HG02623 (cell line): ENCODE data around the gene LYZL4.

ENCODE experiments used
- ATAC-seq: cut with Tn5 transposase; IDR thresholded peaks from one replicate; pipeline ENCODE4 v1.9.1; 2021; ENCODE audit warnings: moderate library complexity; ENCODE audit not compliant: unreplicated experiment

The LYZL4 gene, protein sequence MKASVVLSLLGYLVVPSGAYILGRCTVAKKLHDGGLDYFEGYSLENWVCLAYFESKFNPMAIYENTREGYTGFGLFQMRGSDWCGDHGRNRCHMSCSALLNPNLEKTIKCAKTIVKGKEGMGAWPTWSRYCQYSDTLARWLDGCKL

DNA sequence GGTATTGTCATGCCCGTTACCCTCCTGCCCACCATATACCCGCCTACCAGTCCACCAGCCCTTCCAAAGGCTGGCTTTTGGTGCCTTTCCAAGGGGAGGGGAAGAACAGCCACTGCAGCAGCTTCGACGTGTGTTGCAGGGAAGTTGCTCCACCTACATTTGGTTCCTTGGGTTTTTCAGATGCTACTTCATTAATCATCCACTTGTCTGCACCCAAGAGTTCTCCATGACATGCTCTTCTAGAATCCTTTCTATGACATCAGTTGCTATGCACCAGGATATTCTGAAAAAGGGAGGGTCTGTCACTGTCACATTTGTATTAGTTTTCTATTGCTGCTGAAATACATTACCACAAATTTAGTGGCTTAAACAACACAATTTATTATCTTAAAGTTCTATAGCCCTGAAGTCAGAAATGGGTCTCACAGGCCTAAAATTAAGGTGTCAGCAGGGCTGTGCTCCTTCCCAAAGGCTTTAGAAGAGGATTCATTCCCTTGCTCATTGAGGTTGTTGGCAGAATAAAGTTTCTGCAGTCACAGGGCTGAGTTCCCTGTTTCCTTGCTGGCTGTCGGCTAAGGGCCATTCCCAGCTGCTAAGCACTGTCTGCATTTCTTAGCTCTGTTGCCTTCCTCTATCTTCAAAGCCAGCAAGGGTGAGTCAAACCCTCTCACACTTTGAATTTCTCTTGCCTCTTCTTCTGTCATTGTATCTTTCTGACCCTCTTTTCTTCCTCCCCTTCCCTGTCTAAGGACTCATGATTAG is at the start of gene LYZL4:
Gene LYZL4 (minus strand): TSS at position 241 of the 762 bp plus-strand sequence. CDS start 3,359 bp downstream, outside the sequence.
- ATAC-seq = no peak

DNA sequence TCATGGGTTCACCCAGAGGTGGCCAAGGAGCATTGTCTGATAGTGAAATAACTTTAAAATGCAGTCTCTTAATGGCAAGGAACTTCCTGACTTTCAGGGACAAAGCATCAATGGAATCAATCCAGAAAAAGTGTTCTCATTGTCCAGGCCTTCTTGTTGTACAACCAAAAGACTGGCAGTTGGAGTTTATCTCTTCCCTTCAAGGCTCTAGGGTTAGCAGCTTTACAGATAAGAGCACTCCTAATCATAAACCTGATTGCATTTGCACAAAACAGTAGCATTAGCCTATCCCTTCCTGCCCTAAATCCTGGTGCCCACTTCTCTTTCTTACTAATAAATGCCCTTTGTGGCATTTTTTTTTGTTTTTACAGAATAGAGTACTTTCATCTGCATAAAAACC is 48.7 kb upstream of the LYZL4 start:
- ATAC-seq = no peak

DNA sequence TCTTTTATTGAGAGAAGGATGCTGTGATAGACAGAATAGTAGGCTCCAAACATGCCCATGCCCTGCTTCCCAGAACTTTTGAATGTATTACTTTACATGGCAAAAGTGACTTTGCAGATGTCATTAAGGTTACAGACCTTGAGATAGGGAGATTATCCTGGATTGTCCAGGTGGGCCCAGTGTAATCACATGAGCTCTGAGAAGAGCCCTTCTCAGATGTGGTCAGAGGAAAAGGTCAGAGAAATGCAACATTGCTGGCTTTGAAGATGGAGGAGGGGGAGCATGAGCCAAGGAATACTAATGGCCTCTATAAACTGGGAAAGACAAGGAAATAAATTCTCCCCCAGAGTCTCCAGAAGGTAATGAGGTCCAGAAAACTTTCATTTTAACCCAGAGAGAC is 45.8 kb upstream of the LYZL4 start:
- no peak for ATAC-seq

DNA sequence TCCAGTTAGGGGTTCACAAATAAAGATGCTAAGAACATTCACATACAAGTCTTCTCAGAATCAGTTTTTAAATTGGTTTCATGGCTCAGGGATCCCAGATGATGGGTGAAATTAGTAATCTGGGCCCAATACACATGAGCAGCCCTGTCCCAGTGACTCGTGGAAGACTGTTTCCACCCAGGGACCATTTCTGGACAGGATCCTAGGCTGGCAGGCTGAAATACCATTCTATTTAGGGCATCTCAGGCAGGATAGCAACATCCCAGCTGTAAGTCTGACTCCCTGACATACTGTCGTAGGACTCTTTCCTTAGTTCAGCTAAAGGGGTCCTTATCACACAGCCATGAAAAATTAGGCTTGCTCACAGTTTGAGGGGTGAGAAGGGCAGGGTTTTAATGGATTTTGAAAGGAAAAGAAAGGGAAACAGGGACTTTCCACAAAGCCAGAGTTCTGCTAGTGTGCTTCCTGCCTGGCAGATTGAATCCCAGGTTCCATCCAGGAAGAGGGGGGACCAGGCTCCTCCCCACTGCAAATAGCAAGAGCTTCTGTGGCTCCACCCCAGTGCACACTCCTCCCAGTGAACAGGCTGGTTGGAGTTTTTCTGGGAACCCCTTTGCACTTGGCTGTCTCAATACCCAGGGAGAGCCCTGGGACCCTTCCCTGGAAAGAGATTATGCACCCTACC is 41.3 kb upstream of the LYZL4 start:
- ATAC-seq = no peak

DNA sequence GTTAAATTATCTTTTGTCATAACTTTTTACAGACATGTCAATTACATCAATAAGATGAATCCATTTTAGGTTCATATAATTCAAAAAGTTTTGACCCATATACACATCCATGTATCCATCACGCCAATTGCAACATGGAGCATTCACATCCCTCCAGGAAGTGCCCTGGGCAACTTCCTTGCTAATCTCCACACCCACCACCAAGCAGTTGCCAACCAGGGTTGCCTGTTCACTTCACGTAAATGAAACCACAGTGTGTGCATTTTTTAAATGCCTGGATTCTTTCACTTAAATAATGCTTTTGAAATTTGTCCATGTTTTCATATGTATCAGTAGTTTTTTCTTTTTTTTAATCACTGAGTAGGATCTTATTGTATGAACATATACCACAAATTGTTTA is 40.7 kb upstream of the LYZL4 start:
- ATAC-seq = no peak

DNA sequence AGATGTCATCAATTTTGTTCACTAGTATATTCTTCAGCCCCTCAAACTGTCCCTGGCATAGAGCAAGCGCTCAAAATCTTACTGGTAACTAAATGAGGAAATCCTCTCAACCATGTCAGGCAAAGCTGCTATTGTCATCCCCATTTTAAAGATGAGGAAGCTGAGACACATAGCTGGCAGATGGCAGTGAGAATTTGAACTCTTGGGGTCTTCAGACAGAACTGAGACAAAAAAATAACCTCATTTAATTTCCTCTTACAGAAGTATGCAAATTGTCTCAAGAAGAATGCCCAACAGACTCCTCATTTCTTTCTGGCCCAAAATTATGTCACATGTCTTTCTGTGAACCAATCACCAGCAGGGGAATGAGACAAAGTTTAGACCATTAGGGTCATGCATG is 40.2 kb upstream of the LYZL4 start:
- no peak for ATAC-seq

DNA sequence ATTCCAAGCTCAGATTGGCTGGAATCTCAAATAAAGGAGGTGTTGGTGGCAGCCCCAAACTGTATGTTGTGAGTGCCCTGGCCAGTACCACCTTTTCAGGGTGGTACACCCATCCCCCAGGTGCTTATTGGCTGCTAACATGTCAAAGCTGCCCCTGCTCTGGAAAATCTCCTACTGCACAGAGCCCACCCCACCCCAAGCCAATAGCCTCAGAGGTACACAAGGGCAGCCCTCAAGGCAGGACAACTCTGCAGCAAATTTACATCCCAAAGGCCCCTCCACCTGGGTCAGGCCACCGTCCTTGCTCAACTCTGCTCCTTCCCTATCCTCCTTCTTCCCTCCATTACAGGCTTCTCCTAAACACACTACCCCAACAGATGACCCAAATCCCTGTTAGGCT is 37.1 kb upstream of the LYZL4 start:
- no peak for ATAC-seq

DNA sequence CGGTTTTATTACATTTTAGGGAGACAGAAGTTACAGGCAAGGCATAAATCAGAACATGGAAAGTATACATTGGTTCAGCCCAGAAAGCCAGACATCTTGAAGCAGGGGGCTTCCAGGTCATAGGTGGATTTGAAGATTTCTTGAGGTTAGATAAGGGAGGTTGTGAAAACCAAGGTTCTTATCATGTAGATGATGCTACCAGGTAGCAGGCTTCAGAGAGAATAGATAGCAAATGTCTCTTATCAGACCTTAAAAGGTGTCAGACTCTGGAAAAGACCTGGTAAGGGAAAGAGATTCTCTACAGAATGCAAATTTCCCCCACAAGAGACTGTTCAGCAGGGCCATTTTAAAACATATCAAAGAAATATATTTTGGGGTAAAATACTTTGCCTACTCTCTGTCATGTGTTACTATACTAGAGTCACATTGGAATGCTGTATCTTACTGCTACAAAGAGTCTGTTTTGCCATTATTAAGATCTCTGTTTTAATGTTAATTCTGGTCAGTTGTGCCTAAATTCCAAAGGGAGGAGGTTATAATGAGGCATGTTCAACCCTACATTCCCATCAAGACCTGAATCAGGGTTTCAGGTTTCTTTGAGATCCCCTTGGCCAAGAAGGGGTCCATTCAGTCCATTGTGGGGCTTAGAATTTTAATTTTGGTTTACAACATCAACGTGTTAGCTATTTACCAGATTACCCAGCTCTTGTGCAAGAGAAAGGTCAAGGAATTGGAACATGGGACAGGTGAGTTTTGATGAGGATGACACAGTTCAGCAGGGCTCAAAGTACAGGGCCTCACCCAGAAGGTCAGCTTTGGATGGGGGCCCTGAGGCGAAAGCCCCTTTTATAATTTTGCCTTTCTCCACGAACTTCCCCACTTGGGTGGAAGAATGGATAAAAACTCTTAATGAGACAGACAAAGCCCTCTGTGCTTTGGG is 36.0 kb upstream of the LYZL4 start:
- ATAC-seq = no peak

DNA sequence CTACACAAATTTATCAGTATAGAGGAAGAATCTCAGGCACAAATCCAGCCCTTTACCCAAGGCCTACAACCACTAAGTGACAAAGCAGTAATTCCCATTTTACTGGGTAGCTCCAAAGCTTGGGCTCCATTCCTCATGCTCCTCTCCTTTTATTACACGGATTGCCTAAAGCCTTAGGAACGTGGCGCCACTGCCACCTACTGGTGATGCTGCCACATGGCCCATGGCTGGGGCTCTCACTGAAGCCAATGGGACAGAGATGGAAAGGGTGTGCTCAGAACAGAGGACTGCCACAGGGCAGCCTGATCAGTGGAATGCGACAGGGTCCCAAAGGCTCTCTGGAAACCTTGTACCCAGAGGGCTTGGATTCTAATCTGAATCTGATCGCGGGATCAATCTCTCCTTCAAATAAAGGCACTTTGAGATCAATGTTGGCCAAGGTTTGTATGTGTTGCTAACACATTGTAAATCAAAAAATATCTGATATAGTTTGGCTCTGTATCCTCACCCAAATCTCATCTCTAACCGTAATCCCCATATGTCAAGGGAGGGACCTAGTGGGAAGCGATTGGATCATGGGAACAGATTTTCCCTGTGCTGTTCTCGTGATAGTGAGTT is 33.5 kb upstream of the LYZL4 start:
- peak; percentile 64 for ATAC-seq

DNA sequence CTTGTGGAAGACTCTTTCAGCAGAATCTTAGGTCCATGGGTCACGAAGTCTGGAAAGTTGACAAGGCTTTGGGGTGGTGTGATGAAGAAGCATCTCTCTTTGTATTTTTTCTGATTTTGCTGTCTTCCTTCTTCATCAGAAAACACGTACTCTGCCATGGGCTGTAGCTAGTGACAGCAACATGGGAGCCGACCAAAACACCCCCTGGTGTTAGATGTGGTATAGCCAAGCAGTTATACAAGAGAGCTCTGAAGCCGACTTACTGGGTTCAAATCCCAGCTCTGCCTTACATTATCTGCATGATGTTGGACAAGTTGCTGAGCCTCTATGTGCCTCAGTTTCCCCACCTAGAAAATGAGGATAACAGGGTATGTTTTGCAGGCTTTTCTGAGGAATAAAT is 32.9 kb upstream of the LYZL4 start:
- no peak for ATAC-seq

DNA sequence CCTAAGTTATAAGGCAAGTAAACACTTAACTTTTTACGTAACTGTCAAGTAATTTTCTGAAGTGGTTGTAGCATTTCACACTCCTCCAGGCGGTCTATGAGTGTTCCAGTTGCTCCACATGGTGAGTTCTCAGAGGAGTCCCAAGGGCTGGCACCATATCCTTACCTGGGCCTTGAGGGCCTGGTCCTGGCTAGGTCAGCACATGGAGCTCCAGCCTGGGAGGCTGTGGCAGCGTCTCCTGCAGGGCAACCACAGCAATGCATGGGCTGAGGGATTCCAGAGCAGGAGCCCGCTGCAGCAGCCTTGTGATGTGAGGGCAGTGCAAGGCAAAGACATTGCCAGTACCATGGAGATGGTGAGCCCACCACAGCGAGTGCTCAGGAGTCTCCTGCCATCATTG is 32.2 kb upstream of the LYZL4 start:
- ATAC-seq = no peak

DNA sequence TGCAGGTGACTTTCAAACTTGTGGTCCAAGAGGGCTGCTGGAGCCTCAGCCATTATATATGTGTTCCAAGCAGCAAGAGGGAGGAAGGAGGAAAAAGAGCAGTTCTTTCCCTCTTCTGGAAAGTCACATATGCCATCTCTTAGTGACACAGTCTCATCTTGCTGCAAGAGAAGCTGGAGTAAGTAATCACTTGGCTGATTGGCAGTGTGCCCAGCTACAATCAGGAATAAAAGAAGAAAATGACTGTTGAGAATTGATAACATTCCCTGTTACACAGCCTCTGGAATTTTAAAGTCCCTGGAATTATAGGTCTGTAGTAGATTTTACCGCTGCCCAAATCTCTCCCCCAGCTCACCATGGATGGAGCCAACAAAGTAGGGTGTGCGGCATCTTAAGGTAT is 31.4 kb upstream of the LYZL4 start:
- ATAC-seq = no peak

DNA sequence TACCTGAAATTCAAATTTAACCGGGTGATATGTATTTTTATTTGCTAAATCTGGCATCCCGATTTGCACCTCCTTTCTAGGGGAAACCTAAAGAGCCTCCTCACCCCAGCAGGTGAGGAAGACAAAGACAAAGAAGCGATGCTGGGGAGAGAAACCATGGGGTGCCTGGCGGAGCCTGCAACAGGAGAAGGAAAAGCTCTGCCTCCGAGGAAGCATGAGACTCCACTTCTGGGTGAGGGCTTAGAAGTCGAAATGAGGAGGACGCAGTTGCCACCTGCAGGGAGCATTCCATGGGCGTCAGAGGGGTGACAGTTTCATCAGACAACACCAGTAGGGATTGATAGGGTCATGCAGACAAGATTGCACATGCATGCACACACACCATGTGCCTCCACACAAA is 30.5 kb upstream of the LYZL4 start:
- ATAC-seq = no peak

DNA sequence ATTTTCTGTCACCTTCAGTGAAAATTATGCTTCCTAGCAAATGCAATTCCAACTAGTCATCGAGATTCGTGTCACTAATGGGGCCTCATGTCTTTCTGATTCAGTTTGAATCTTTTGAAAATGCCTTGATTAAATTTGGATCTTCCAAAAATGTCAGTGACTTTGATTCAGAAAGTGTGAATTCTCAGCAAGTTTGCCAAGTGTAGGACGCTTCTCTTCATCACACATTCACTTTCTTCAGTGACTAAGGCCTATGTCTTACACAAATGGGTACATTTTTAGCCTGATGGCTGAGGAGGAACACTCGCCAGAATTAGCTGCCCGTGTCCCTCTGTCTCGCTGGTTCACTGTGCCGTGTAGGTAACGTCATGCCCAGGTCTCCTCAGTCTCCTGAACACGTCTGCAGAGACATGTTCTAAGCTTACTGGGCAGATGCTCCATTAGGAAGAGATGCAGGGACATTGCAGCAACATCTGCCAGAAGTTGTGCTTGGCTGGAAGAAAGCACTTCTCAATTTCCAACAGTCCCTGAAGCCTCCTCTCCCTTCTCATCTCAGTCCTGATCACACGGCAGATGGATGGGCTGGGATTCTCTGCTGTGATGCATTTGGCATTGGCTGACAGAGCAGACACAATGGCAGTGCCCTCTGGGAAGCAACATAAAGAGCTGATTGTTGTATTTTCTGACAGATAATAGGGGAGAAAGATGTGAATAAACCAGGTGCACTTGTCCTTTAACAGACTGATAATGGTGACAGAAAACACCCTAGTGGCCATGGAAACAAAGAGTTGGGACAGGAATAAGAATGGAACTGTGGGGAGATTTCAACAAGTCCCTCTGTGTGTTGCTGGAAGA is 29.1 kb upstream of the LYZL4 start:
- no peak for ATAC-seq

DNA sequence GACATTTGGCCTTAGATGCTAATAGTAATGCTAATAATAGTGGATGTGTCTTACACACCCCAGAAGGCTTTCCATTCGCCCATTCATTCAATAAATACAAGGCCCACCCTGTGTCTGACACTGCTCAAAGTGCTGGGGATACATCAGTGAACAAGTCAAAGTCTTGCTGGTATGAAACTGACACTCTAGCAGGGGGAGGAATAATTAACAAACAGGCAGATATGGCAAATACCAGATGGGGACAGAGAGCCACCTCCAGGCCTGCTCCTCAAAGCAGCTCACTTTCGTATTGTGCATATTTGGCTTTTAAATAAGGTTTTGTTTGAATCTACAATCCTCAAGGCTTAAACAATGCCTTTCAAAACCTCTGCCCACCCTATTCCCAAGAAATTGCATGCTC is 28.3 kb upstream of the LYZL4 start:
- ATAC-seq = no peak

DNA sequence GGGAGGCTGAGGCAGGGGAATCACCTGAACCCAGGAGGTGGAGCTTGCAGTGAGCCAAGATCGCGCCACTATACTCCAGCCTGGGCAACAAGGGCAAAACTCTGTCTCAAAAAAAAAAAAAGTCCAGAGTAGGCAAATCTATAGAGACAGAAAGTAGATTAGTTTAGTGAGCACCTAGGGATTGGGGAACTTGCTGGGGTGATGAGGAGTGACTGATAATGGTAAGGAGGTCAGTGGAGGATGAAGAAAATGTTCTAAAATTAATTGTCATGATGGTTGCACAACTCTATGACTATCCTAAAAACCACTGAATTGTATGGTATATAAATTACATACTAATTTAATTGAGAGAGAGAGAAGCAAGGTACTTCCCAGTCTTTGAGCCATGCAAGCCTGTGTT is 27.8 kb upstream of the LYZL4 start:
- no peak for ATAC-seq

DNA sequence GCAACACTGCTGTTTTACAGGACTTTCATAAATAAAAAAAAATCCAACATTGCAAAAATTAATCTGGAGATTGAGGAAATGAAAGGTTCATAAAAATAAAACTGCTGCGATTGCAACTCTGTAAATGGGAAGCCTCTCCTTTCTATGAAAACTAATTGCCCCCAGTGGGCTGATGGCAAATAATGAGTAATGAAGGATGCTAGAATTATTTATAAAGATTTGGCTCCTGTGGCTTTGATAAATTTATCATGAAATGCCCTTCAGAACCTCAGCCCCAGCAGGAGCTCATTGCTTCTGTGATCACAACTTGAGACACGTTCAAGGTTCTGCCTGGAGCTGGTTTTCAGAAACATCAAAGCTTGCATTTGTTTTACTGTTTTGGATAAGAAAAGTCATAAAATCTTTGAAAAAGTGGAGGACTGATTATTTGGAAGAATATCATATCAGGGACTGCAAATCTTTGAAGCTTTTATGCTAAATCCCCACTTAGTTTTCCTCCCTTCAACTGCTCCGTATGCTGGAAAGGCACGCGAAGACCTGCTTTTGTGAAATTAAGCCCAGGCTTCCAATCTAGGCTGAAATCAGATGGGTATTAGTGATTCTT is 24.5 kb upstream of the LYZL4 start:
- no peak for ATAC-seq

DNA sequence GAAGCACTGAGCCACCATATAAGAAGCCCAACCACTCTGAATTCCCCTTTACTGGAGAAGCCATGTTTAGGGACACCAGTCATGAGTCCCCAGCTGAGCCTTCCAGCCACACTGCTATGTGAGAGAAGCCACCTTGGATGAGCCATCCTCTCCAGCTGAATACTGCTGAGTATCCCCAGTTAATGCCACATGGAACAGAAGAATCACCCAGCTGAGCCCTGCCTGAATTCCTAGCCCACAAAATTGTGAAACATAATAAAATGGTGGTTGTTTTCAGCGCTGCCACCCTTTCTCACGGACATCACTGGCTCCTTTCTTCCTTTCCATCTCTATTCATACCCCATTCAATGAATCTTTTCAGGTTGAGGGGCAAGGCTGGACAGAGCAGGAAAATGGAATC is 22.1 kb upstream of the LYZL4 start:
- no peak for ATAC-seq

DNA sequence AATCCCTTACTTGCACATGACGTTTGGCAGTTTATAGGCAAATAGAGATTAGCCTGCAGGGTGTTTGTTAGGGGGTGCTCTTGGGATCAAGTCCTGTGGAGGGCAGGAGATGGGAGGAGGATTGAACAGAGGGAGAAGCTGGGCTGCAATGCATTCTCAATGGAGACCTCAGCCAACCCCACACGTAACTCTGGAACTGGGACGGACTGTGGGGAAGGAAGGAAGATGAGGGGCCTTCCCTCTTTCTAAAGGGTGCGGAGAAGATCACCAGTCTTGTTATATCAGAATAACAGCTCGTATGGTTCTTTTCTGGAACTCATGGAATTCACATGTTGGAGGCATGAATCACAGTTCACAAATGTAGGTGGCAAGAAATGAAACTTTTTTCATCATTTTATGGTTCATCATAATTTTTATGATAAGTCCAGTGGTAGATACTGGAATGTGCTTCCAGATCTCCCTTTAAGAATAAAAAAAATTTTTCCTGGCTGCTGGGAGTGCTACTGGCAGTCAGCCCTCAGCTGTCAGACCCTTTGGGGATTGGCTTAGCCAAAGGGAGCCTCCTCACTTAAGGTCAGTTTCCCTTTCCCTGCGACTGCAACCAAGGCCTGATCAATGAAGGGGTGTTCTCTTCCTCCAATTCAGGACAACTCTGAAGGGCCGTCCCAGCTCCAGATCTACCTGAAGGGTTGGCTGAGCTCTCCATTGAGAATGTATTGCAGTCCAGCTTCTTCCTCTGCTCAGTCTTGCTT is 20.5 kb upstream of the LYZL4 start:
- ATAC-seq = no peak
